NB4 (cell line): Measurements from ENCODE around the gene ANKH.

Experiments
- MYC ChIP-seq: IDR thresholded peaks from 2 replicates; pipeline ENCODE4 v1.6.1; 2011; ENCODE audit warnings: low read depth, low read length
- POLR2A ChIP-seq: IDR thresholded peaks from 2 replicates; pipeline ENCODE4 v1.6.1; 2011; ENCODE audit warnings: mild to moderate bottlenecking; ENCODE audit not compliant: insufficient read length; ENCODE audit errors: extremely low read depth
- TF ChIP-seq, protein P1 (sequence below): IDR thresholded peaks from one replicate; pipeline ENCODE4 v1.5.1; 2012; ENCODE audit warnings: low read depth, low read length
- TF ChIP-seq, protein P2 (sequence below): IDR thresholded peaks from 2 replicates; pipeline ENCODE4 v1.6.1; 2011; ENCODE audit warnings: low read depth, low read length

DNA sequence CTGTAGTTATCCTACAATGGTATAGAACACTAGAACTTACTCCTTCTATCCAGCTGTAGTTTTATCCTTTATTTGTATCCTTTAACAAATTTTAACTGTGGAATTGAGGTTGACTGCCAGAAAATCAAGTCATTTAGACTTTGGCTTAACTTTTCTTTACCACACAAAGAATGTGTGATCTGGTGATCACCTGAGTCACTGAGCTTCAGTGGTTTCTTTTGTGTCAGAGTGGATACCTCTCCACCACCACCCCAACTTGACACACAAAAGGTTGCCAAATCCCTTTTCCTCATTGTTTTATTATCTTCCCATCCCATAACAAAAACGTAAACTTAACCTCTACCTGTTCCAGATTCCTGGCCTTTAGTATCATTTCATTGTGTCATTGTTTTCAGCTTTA, 201.6 kb downstream of the ANKH start:
- TF ChIP-seq, protein P1, sequence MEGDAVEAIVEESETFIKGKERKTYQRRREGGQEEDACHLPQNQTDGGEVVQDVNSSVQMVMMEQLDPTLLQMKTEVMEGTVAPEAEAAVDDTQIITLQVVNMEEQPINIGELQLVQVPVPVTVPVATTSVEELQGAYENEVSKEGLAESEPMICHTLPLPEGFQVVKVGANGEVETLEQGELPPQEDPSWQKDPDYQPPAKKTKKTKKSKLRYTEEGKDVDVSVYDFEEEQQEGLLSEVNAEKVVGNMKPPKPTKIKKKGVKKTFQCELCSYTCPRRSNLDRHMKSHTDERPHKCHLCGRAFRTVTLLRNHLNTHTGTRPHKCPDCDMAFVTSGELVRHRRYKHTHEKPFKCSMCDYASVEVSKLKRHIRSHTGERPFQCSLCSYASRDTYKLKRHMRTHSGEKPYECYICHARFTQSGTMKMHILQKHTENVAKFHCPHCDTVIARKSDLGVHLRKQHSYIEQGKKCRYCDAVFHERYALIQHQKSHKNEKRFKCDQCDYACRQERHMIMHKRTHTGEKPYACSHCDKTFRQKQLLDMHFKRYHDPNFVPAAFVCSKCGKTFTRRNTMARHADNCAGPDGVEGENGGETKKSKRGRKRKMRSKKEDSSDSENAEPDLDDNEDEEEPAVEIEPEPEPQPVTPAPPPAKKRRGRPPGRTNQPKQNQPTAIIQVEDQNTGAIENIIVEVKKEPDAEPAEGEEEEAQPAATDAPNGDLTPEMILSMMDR = no peak
- TF ChIP-seq MYC (no peak), POLR2A (no peak)
- TF ChIP-seq, protein P2, sequence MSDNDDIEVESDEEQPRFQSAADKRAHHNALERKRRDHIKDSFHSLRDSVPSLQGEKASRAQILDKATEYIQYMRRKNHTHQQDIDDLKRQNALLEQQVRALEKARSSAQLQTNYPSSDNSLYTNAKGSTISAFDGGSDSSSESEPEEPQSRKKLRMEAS = no peak
